Measurements from ENCODE around the gene ACTL7A.

Gene ACTL7A

GRCh38 chr9:108815156-108815555, 46.9 kb upstream of the ACTL7A start:
- Histone ChIP-seq H3K4me2 (ENCODE audit: insufficient read depth, low read length) (no peak overlapping the region), H3K4me3 (ENCODE audit: low read depth in 1 of 2, low read length in 2 of 2) (no peak overlapping the region), H3K27ac (ENCODE audit: low read length) (no peak overlapping the region), H4K20me1 (ENCODE audit: insufficient read depth, low read length) (no peaks in the 10 kb centered on the region), H3K36me3 (ENCODE audit: insufficient read depth, low read length) (no peaks in the 10 kb centered on the region), H3K9ac (ENCODE audit: low read depth, low read length) (no peak overlapping the region), H3K27me3 (ENCODE audit: insufficient read depth, low read length, poor library complexity) (no peaks in the 10 kb centered on the region), H2AFZ (ENCODE audit: low read depth, low read length) (no peak overlapping the region), H3K79me2 (ENCODE audit: insufficient read depth, low read length) (no peaks in the 10 kb centered on the region), H3K9me3 (ENCODE audit: insufficient read depth, low read length, severe bottlenecking) (no peaks in the 10 kb centered on the region), H3K4me1 (ENCODE audit: insufficient read depth, low read length) (no peaks in the 10 kb centered on the region)
- DNase-seq (no peak), ATAC-seq (ENCODE audit: insufficient read depth, low read depth) (no peak)
- no peak for TF ChIP-seq EZH2 (IDR thresholded peaks at IDR 0.05; ENCODE audit: borderline replicate concordance, low read depth, low read length, severe bottlenecking)
- TF ChIP-seq CTCF (IDR thresholded peaks at IDR 0.05; ENCODE audit: borderline replicate concordance, extremely low read depth, low read length, poor library complexity, severe bottlenecking): no peak

- DNase-seq: no peak
These were observed 46.0 kb upstream of the ACTL7A start for GRCh38 chr9:108816037-108816436.

GRCh38 chr9:108823829-108824228, 38.2 kb upstream of the ACTL7A start:
- H2AFZ ChIP-seq (ENCODE audit: low read depth, low read length): no peak overlapping the region
- no peaks in the 10 kb centered on the region for H3K9me3 ChIP-seq (ENCODE audit: insufficient read depth, low read length, severe bottlenecking)
- DNase-seq: no peak
- H3K27ac ChIP-seq (ENCODE audit: low read length): no peak overlapping the region
- H4K20me1 ChIP-seq (ENCODE audit: insufficient read depth, low read length): no peaks in the 10 kb centered on the region
- no peak overlapping the region for H3K4me2 ChIP-seq (ENCODE audit: insufficient read depth, low read length)
- no peaks in the 10 kb centered on the region for H3K79me2 ChIP-seq (ENCODE audit: insufficient read depth, low read length)
- no peaks in the 10 kb centered on the region for H3K27me3 ChIP-seq (ENCODE audit: insufficient read depth, low read length, poor library complexity)
- no peaks in the 10 kb centered on the region for H3K4me1 ChIP-seq (ENCODE audit: insufficient read depth, low read length)
- no peak overlapping the region for H3K9ac ChIP-seq (ENCODE audit: low read depth, low read length)
- no peaks in the 10 kb centered on the region for H3K36me3 ChIP-seq (ENCODE audit: insufficient read depth, low read length)
- TF ChIP-seq EZH2 (IDR thresholded peaks at IDR 0.05; ENCODE audit: borderline replicate concordance, low read depth, low read length, severe bottlenecking): no peak
- TF ChIP-seq CTCF (IDR thresholded peaks at IDR 0.05; ENCODE audit: borderline replicate concordance, extremely low read depth, low read length, poor library complexity, severe bottlenecking): no peak
- ATAC-seq (ENCODE audit: insufficient read depth, low read depth): no peak
- no peak overlapping the region for H3K4me3 ChIP-seq (ENCODE audit: low read depth in 1 of 2, low read length in 2 of 2)

More at GRCh38 chr9:108816037-108816436, 46.0 kb upstream of the ACTL7A start:
- H3K27me3 ChIP-seq (ENCODE audit: insufficient read depth, low read length, poor library complexity): no peaks in the 10 kb centered on the region
- no peaks in the 10 kb centered on the region for H4K20me1 ChIP-seq (ENCODE audit: insufficient read depth, low read length)
- H2AFZ ChIP-seq (ENCODE audit: low read depth, low read length): no peak overlapping the region
- no peaks in the 10 kb centered on the region for H3K4me1 ChIP-seq (ENCODE audit: insufficient read depth, low read length)
- TF ChIP-seq EZH2 (IDR thresholded peaks at IDR 0.05; ENCODE audit: borderline replicate concordance, low read depth, low read length, severe bottlenecking) (no peak), CTCF (IDR thresholded peaks at IDR 0.05; ENCODE audit: borderline replicate concordance, extremely low read depth, low read length, poor library complexity, severe bottlenecking) (no peak)
- H3K4me3 ChIP-seq (ENCODE audit: low read depth in 1 of 2, low read length in 2 of 2): no peak overlapping the region
- no peak overlapping the region for H3K27ac ChIP-seq (ENCODE audit: low read length)
- no peaks in the 10 kb centered on the region for H3K79me2 ChIP-seq (ENCODE audit: insufficient read depth, low read length)
- no peaks in the 10 kb centered on the region for H3K9me3 ChIP-seq (ENCODE audit: insufficient read depth, low read length, severe bottlenecking)
- no peak overlapping the region for H3K9ac ChIP-seq (ENCODE audit: low read depth, low read length)
- ATAC-seq (ENCODE audit: insufficient read depth, low read depth): no peak
- no peaks in the 10 kb centered on the region for H3K36me3 ChIP-seq (ENCODE audit: insufficient read depth, low read length)
- no peak overlapping the region for H3K4me2 ChIP-seq (ENCODE audit: insufficient read depth, low read length)

GRCh38 chr9:108830272-108830671, 31.8 kb upstream of the ACTL7A start:
- no peak for ATAC-seq (ENCODE audit: insufficient read depth, low read depth)

More at GRCh38 chr9:108830272-108830671, 31.8 kb upstream of the ACTL7A start:
- Histone ChIP-seq H3K4me1 (ENCODE audit: insufficient read depth, low read length) (no peaks in the 10 kb centered on the region), H3K9me3 (ENCODE audit: insufficient read depth, low read length, severe bottlenecking) (no peaks in the 10 kb centered on the region), H3K4me3 (ENCODE audit: low read depth in 1 of 2, low read length in 2 of 2) (no peak overlapping the region), H3K9ac (ENCODE audit: low read depth, low read length) (no peak overlapping the region), H3K27ac (ENCODE audit: low read length) (no peak overlapping the region), H4K20me1 (ENCODE audit: insufficient read depth, low read length) (no peaks in the 10 kb centered on the region), H3K36me3 (ENCODE audit: insufficient read depth, low read length) (no peaks in the 10 kb centered on the region), H2AFZ (ENCODE audit: low read depth, low read length) (no peak overlapping the region), H3K79me2 (ENCODE audit: insufficient read depth, low read length) (no peaks in the 10 kb centered on the region), H3K4me2 (ENCODE audit: insufficient read depth, low read length) (no peak overlapping the region), H3K27me3 (ENCODE audit: insufficient read depth, low read length, poor library complexity) (no peaks in the 10 kb centered on the region)
- DNase-seq: no peak
- TF ChIP-seq EZH2 (IDR thresholded peaks at IDR 0.05; ENCODE audit: borderline replicate concordance, low read depth, low read length, severe bottlenecking) (no peak), CTCF (IDR thresholded peaks at IDR 0.05; ENCODE audit: borderline replicate concordance, extremely low read depth, low read length, poor library complexity, severe bottlenecking) (no peak)
